IPS-20b (cell line): Measurements from ENCODE around the gene SLC9A9.

Source experiments
- H3K27ac ChIP-seq: one replicate; pipeline ENCODE4 v1.5.1; 2013; ENCODE audit warnings: low read length
- H3K27me3 ChIP-seq: 2 replicates; pipeline ENCODE4 v1.6.1; 2013; ENCODE audit warnings: mild to moderate bottlenecking, low read length, inconsistent platforms; ENCODE audit not compliant: insufficient read depth
- H3K36me3 ChIP-seq: 2 replicates; pipeline ENCODE4 v1.6.1; 2013; ENCODE audit warnings: low read depth, mild to moderate bottlenecking, inconsistent platforms, low read length, moderate library complexity; ENCODE audit not compliant: insufficient read depth
- H3K4me1 ChIP-seq: 2 replicates; pipeline ENCODE4 v1.6.1; 2013; ENCODE audit warnings: mild to moderate bottlenecking, control low read depth, inconsistent platforms, low read length, moderate library complexity; ENCODE audit not compliant: insufficient read depth
- H3K4me3 ChIP-seq: 2 replicates; pipeline ENCODE4 v1.5.1; 2013; ENCODE audit warnings: mild to moderate bottlenecking, low read length, inconsistent platforms
- H3K9ac ChIP-seq: 2 replicates; pipeline ENCODE4 v1.6.1; 2013; ENCODE audit warnings: low read depth, mild to moderate bottlenecking, inconsistent platforms, low read length, moderate library complexity
- H3K9me3 ChIP-seq: 2 replicates; pipeline ENCODE4 v1.6.1; 2013; ENCODE audit warnings: mild to moderate bottlenecking, low read depth, low read length, inconsistent platforms; ENCODE audit not compliant: insufficient read depth

SLC9A9 gene

GRCh38 chr3:143559296-143559695 is 289.0 kb downstream of the SLC9A9 start:
- peaks cover 21% of the 10 kb centered on the region for H3K9me3 ChIP-seq
- no peak overlapping the region for H3K27ac ChIP-seq
- no peak overlapping the region for H3K4me3 ChIP-seq
- no peaks in the 10 kb centered on the region for H3K4me1 ChIP-seq
- H3K27me3 ChIP-seq, result no peaks in the 10 kb centered on the region
- no peak overlapping the region for H3K9ac ChIP-seq
- H3K36me3 ChIP-seq, result no peaks in the 10 kb centered on the region

DNA sequence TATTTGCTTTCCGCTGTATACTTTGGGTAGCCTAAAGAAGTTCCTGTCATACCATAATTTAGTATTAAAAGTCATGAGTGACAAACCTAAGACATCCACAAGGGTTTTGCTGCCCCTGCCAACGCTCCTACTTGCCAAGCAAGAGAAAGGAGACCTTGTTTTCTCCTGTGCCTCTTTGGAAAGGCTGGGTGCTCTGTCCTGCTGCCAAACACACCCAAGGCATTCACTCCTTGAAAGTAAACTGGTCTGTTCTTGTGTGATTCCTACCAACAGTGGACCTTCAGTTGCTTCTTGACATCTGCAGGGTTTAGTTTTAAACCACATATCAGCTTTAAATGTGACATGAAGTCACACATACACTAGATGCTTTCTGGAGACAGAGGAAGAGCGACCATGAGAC is 295.4 kb downstream of the SLC9A9 start:
- Histone ChIP-seq H3K36me3 (no peaks in the 10 kb centered on the region), H3K9me3 (peaks cover 10% of the 10 kb centered on the region; the same call in 1 of the 2 replicates), H3K9ac (no peak overlapping the region), H3K27me3 (no peaks in the 10 kb centered on the region), H3K4me3 (no peak overlapping the region), H3K27ac (no peak overlapping the region), H3K4me1 (no peaks in the 10 kb centered on the region)

DNA sequence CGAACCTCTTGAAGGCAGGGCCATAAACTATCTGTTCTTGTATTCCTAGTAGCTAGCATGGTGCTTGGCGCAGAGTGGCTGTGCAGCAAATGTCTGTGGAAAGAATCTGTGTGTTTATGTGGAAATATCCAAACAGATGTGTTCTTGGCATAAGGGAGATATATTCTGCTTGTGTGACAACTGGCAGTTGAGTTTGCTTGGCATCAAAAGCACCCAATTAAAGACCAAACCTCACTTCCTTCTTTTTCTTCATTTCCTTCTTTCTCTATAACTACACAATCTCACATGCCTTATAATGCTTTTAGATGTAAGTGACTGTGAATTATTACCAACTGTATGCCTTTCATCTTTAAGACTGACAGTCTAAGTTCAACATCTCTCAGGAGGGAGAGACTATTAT is 296.5 kb downstream of the SLC9A9 start:
- peaks cover 2% of the 10 kb centered on the region; the same call in 1 of the 2 replicates for H3K9me3 ChIP-seq

GRCh38 chr3:143548861-143549497 is 299.3 kb downstream of the SLC9A9 start:
- no peaks in the 10 kb centered on the region for H3K4me1 ChIP-seq
- no peak overlapping the region for H3K4me3 ChIP-seq
- no peak overlapping the region for H3K27ac ChIP-seq
- no peak overlapping the region for H3K9ac ChIP-seq
- H3K36me3 ChIP-seq, result no peaks in the 10 kb centered on the region
- no peaks in the 10 kb centered on the region for H3K27me3 ChIP-seq
- no peaks in the 10 kb centered on the region for H3K9me3 ChIP-seq

More for the DNA sequence above, 296.5 kb downstream of the SLC9A9 start:
- Histone ChIP-seq H3K36me3 (no peaks in the 10 kb centered on the region), H3K27ac (no peak overlapping the region), H3K9ac (no peak overlapping the region), H3K4me3 (no peak overlapping the region), H3K4me1 (no peaks in the 10 kb centered on the region), H3K27me3 (no peaks in the 10 kb centered on the region)

DNA sequence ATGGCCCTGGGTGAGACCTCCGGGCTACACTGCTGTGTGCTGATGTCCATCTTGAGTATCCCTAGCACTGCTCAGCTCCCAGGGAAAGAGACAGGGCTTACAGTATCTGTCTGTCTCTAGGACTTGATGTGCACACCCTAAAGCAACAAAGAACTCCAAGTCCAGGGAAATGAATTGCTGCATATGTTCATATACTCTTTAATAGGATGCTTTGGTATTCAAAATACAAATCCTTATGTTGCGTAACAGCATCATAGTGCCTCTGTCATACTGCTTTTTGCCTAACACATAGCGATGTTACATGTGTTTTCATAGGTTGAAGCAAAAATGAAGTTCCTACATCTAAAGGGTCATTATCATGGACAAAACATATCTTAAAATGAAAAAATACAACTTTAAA is 299.9 kb downstream of the SLC9A9 start:
- Histone ChIP-seq H3K27ac (no peak overlapping the region), H3K4me1 (no peaks in the 10 kb centered on the region), H3K9ac (no peak overlapping the region), H3K27me3 (no peaks in the 10 kb centered on the region), H3K4me3 (no peak overlapping the region), H3K9me3 (no peaks in the 10 kb centered on the region), H3K36me3 (no peaks in the 10 kb centered on the region)

- Histone ChIP-seq H3K27ac (no peak overlapping the region), H3K4me1 (no peaks in the 10 kb centered on the region), H3K9ac (no peak overlapping the region), H3K36me3 (no peaks in the 10 kb centered on the region), H3K4me3 (no peak overlapping the region), H3K9me3 (no peaks in the 10 kb centered on the region), H3K27me3 (no peaks in the 10 kb centered on the region)
Observed at GRCh38 chr3:143538577-143538981, 309.7 kb downstream of the SLC9A9 start.

GRCh38 chr3:143538061-143538460 is 310.2 kb downstream of the SLC9A9 start:
- H3K4me3 ChIP-seq, result no peak overlapping the region
- no peaks in the 10 kb centered on the region for H3K36me3 ChIP-seq
- no peaks in the 10 kb centered on the region for H3K4me1 ChIP-seq
- no peak overlapping the region for H3K9ac ChIP-seq
- no peaks in the 10 kb centered on the region for H3K9me3 ChIP-seq
- H3K27ac ChIP-seq, result no peak overlapping the region
- no peaks in the 10 kb centered on the region for H3K27me3 ChIP-seq

DNA sequence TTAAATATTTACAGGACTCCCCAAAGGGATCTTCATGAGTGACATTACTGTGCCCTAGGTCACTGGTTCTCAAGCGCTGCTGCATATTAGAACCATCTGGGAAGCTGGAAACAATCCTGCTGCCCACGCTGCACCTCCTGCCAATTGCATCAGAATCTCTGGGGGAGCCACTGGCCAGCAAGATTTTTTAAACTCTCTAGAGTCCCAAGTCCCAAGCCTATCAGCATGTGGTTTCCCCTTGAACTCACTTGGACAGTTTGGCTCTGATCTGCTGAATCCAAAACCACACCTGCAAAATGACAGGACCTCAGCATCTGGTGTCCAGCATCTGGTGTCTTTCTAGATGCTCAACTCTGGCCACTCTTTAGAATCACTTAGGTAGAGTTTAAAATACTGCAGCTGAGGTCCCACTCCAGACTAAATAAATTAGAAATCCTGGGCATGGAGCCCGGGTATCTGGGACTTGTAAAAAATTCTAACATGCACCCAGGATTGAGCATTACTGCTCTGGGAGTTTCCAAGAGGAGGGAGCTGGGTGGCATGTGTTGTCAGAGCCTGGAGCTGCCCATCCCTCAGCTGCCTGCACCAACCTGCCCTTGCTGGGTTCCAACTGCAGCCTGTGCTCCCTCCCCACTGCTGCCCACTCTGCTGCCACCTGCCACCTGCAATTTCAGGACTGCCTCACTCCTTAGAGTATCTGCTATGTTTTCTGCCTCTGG is 311.3 kb downstream of the SLC9A9 start:
- Histone ChIP-seq H3K9me3 (no peaks in the 10 kb centered on the region), H3K27me3 (no peaks in the 10 kb centered on the region), H3K27ac (no peak overlapping the region), H3K4me3 (no peak overlapping the region), H3K36me3 (no peaks in the 10 kb centered on the region), H3K9ac (no peak overlapping the region), H3K4me1 (no peaks in the 10 kb centered on the region)

DNA sequence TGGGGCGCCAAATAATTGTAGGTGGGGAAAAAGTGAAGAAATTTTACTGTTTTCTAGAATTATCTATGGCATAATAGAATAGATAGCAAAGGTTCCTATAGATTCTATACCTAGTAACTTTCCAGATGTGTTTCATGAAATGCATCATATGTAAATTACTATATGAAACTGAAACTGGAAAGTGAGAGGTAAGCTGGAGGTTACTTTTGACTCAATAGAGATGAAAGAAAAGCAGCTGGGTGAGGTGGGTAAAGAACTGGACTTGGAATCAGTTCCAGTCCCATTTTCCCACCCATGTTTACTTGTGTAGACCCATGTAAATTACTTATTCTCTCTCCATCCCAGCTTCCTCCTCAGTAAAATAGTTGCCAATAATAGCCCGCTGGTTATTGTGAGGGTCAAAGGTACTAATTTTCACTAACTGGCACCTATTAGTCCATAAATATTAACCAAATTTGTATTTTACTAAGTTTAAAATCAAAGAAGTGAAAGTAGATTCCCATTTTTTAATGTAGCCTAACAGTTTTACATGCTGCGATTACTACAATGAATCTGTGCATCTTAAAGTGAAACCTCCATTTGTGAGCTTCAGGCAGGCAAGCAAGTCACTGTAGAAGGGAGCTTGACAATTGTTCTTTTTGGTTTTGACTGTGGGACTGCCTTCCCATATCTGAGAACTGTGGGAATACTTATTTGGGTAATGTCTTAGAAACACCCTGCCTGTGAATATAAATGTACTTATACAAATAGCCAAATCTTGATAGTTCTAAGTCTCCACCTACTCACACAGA is 312.1 kb downstream of the SLC9A9 start:
- Histone ChIP-seq H3K27ac (no peak overlapping the region), H3K4me1 (no peaks in the 10 kb centered on the region)

GRCh38 chr3:143533391-143533790 is 314.9 kb downstream of the SLC9A9 start:
- Histone ChIP-seq H3K4me3 (no peak overlapping the region), H3K9ac (no peak overlapping the region), H3K4me1 (no peaks in the 10 kb centered on the region), H3K9me3 (no peaks in the 10 kb centered on the region), H3K27ac (no peak overlapping the region), H3K36me3 (no peaks in the 10 kb centered on the region), H3K27me3 (no peaks in the 10 kb centered on the region)

More for the DNA sequence above, 312.1 kb downstream of the SLC9A9 start:
- Histone ChIP-seq H3K9me3 (no peaks in the 10 kb centered on the region), H3K27me3 (no peaks in the 10 kb centered on the region), H3K4me3 (no peak overlapping the region), H3K36me3 (no peaks in the 10 kb centered on the region), H3K9ac (no peak overlapping the region)

- no peaks in the 10 kb centered on the region for H3K27me3 ChIP-seq
- H3K9me3 ChIP-seq, result no peaks in the 10 kb centered on the region
- no peaks in the 10 kb centered on the region for H3K36me3 ChIP-seq
- no peak overlapping the region for H3K27ac ChIP-seq
- H3K4me3 ChIP-seq, result no peak overlapping the region
- H3K4me1 ChIP-seq, result no peaks in the 10 kb centered on the region
- no peak overlapping the region for H3K9ac ChIP-seq
Observed at GRCh38 chr3:143532091-143532490, 316.2 kb downstream of the SLC9A9 start.
